Thoracic aorta (tissue), 2 donors: ENCODE measurements around the gene COQ6. TPM values are rescaled to one million over a fixed set of nuclear protein-coding genes. Genes with fewer than 3 reads are reported as not detected.

Experiments used
- ATAC-seq: fragments of 150-250 bp; one replicate; pipeline ENCODE4 v1.8.0; 2017; ENCODE audit warnings: low read depth; ENCODE audit not compliant: insufficient number of reproducible peaks, low FRiP score
- DNase-seq: peaks from one replicate; pipeline ENCODE4 v3.0.0-alpha.2; 2020; ENCODE audit warnings: low spot score
- H3K27ac ChIP-seq, 2 donors: fragments of 200-600 bp; sonication (generic); 1 replicate in 1 of 2; 2 replicates in 1 of 2; pipeline ENCODE4 v1.5.1; 2016; ENCODE audit warnings: mild to moderate bottlenecking in 2 of 2, moderate library complexity in 2 of 2
- H3K27me3 ChIP-seq: fragments of 200-600 bp; sonication (generic); replicated peaks from 2 replicates; pipeline ENCODE4 v1.6.0; 2016; ENCODE audit warnings: mild to moderate bottlenecking; ENCODE audit not compliant: insufficient read depth
- H3K36me3 ChIP-seq: fragments of 200-600 bp; sonication (generic); one replicate; pipeline ENCODE4 v1.5.1; 2016
- H3K4me1 ChIP-seq, 2 donors: fragments of 200-600 bp; sonication (generic); 1 replicate in 1 of 2; 2 replicates in 1 of 2; pipeline versions ENCODE4 v1.5.1 to v1.6.0; 2016; ENCODE audit warnings: low read depth in 2 of 2, mild to moderate bottlenecking in 1 of 2; ENCODE audit not compliant: control insufficient read depth in 1 of 2
- H3K4me3 ChIP-seq: fragments of 200-600 bp; sonication (generic); 2 replicates; pipeline ENCODE4 v1.5.1; 2016; ENCODE audit warnings: mild to moderate bottlenecking
- H3K9me3 ChIP-seq: fragments of 200-600 bp; sonication (generic); 2 replicates; pipeline ENCODE4 v1.5.1; 2016
- total RNA-seq, 2 donors: library from RNA; depleted of rRNA; stranded (reverse); fragments of >200 nt; gene quantifications; one replicate each; pipeline versions ENCODE4 v1.1.0 to v1.2.3, GENCODE V29; 2016
- TF ChIP-seq, protein P1 (sequence below): fragments of 200-600 bp; sonication (generic); IDR thresholded peaks from one replicate; pipeline ENCODE4 v1.5.1; 2019; ENCODE audit warnings: antibody characterized with exemption

COQ6 gene
- total RNA-seq, 2 donors from 2014 or later = 46.3 to 57.1 TPM

DNA sequence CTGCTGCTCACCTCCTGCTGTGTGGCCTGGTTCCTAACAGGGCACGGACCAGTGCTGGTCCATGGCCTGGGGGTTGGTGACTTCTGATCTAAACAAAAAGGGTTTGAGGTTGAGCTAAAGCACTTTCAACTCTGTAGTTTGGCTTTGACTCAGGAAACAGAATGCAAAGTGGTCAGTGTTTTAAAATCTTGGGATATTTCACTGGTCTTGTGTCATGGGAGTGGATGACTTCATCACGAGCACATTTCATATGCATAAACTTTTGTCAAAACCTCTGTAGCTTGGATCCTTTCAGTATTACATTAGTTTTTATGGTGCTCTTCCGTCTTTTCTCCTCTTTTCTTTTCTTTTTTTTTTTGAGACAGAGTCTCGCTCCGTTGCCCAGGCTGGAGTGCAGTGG is 25.8 kb upstream of the COQ6 start:
- Histone ChIP-seq H3K36me3 (peaks cover 79% of the 10 kb centered on the region), H3K4me1 (no peaks in the 10 kb centered on the region), H3K27me3 (no peaks in the 10 kb centered on the region), H3K9me3 (no peaks in the 10 kb centered on the region), H3K27ac (no peak overlapping the region), H3K4me3 (no peak overlapping the region)
- ATAC-seq = no peak
- no peak for DNase-seq
- TF ChIP-seq, protein P1, sequence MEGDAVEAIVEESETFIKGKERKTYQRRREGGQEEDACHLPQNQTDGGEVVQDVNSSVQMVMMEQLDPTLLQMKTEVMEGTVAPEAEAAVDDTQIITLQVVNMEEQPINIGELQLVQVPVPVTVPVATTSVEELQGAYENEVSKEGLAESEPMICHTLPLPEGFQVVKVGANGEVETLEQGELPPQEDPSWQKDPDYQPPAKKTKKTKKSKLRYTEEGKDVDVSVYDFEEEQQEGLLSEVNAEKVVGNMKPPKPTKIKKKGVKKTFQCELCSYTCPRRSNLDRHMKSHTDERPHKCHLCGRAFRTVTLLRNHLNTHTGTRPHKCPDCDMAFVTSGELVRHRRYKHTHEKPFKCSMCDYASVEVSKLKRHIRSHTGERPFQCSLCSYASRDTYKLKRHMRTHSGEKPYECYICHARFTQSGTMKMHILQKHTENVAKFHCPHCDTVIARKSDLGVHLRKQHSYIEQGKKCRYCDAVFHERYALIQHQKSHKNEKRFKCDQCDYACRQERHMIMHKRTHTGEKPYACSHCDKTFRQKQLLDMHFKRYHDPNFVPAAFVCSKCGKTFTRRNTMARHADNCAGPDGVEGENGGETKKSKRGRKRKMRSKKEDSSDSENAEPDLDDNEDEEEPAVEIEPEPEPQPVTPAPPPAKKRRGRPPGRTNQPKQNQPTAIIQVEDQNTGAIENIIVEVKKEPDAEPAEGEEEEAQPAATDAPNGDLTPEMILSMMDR = no peak

DNA sequence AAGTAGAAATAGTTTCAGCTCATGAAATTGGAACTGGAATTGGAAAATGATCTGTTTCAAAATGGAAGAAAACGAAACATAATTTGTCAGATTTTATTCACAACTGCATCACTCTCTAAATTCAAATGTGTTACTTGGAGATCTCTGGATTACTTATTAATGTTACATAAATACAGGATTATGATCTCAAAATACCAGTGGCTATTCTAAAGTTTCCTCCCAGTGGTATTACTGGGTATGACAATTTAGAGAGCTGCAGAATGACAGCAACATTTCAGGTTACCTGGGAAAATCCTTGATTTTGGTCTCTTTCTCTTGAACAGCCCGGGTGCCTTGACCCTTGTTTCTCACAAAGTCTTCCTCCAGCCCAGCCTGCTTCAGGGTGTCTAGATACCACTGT is 14.4 kb upstream of the COQ6 start:
- H3K27ac ChIP-seq = no peak overlapping the region
- DNase-seq (no peak), ATAC-seq (no peak)
- H3K4me3 ChIP-seq = no peak overlapping the region
- peaks cover 36% of the 10 kb centered on the region for H3K36me3 ChIP-seq
- H3K4me1 ChIP-seq = no peaks in the 10 kb centered on the region
- H3K9me3 ChIP-seq = no peaks in the 10 kb centered on the region
- no peaks in the 10 kb centered on the region for H3K27me3 ChIP-seq
- TF ChIP-seq, protein P1 = peak; percentile 18

DNA sequence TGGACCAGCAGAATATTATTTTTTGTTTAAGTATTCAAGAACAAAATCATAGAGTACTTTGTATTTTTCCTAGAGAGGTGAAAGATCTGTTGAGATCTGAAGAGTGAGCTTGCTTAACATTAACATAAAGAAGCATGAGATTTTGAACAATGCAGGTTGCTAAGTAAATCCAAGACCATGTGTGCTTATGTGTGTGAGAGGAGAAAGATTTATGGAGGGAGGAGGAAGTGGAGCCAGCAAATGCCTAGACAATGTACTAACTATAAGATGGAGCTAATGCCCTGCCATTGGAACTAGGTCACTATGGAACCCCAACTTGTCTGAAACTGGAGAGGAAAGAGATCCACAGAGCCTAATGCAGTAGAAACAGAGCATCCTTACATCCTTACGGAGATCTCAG is 13.6 kb upstream of the COQ6 start:
- ATAC-seq = no peak
- peaks cover 34% of the 10 kb centered on the region for H3K36me3 ChIP-seq
- TF ChIP-seq, protein P1 = no peak

DNA sequence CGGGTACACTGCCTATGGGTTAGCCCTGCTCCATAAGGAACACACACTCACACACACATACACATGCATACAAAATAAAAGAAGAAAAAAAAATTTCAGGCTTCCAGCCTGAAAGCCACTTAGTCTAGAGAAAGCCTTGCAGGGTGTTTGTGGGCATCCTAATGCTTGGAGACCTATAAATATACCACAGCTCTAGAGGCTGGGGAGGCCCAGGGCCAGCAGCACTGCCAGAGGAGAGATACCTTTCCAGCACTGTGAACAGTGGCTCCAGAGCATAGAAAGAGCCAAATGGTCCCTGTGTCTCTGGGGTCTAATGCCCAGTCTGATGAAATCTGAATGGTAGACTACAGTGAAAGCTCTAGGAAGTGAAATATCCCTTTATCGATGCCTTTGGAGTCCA is 13.1 kb upstream of the COQ6 start:
- Histone ChIP-seq H3K9me3 (no peaks in the 10 kb centered on the region), H3K27ac (no peak overlapping the region), H3K27me3 (no peaks in the 10 kb centered on the region), H3K4me1 (no peaks in the 10 kb centered on the region), H3K4me3 (no peak overlapping the region), H3K36me3 (peaks cover 29% of the 10 kb centered on the region)
- TF ChIP-seq, protein P1 = no peak
- DNase-seq = no peak
- ATAC-seq = no peak

More for the DNA sequence above, 13.6 kb upstream of the COQ6 start:
- Histone ChIP-seq H3K4me3 (no peak overlapping the region), H3K27me3 (no peaks in the 10 kb centered on the region), H3K9me3 (no peaks in the 10 kb centered on the region), H3K4me1 (no peaks in the 10 kb centered on the region), H3K27ac (no peak overlapping the region)
- DNase-seq = no peak

DNA sequence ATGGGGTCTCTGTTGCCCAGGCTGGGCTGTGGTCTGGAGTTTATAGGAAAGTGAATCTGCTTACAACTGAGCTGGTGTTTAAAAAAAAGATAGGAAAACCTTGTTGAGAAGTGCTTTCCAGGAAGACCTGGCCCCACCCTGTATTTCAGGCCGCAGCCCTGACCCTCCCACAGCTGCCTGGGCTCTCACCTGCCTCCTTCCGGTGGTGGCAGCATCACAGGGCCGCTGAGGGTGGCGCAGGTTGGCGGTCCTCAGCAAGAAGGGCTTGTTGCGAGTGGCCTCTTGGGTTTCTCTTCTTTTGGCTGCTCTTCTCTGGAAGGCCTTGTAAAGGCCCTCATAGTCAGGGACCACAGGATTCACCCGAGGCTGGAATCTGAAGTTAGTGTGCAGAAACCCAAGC is 7.9 kb upstream of the COQ6 start:
- TF ChIP-seq, protein P1 = no peak
- H3K27me3 ChIP-seq = no peaks in the 10 kb centered on the region
- H3K4me3 ChIP-seq = no peak overlapping the region
- no peak for ATAC-seq
- no peak overlapping the region for H3K27ac ChIP-seq
- no peak for DNase-seq
- no peaks in the 10 kb centered on the region for H3K4me1 ChIP-seq
- peaks cover 21% of the 10 kb centered on the region for H3K36me3 ChIP-seq
- no peaks in the 10 kb centered on the region for H3K9me3 ChIP-seq
